Measurements from ENCODE around the gene AMBRA1.

DNA sequence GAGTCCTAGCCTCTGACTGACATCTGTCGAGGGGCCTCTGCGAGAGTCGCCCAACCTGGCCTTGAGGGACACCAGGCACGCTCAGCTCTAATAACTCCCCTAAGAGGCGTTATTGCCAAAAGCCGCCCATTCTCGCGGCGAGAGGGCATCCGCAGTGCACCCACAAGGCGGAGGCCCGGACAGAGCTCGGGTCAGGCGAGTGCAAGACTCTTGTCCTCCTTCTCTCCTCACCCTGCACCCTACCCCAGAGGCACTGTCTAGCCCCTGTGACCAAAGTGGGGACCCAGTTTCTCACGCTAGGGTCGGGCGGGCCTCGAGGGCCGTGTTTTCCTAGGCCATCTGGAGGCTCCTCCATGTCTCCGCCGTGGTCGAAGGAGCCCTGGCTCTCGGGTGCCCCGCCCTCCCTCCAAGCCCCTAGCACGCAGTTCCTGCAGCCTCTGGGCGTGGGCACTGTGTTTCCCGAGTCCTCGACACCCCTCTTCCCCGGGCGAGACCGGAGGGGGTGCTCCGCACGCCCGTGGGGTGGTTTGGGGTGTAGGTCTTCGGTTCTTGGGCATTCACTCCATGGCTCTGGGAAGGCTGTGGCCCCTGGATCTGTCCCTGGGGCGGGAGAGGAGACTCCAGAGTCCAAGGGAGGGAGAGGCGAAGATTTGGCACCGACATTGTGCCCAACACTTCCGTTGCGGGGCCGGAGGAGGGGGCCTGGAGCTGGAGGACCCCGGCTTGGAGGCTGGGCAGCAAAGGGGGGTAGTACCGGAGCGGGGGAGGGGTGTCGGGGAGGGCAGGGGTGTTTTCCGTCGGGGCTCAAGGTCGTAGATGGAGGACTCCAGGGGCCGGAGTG is 203.3 kb downstream of the AMBRA1 start:
- TF ChIP-seq, protein P1, sequence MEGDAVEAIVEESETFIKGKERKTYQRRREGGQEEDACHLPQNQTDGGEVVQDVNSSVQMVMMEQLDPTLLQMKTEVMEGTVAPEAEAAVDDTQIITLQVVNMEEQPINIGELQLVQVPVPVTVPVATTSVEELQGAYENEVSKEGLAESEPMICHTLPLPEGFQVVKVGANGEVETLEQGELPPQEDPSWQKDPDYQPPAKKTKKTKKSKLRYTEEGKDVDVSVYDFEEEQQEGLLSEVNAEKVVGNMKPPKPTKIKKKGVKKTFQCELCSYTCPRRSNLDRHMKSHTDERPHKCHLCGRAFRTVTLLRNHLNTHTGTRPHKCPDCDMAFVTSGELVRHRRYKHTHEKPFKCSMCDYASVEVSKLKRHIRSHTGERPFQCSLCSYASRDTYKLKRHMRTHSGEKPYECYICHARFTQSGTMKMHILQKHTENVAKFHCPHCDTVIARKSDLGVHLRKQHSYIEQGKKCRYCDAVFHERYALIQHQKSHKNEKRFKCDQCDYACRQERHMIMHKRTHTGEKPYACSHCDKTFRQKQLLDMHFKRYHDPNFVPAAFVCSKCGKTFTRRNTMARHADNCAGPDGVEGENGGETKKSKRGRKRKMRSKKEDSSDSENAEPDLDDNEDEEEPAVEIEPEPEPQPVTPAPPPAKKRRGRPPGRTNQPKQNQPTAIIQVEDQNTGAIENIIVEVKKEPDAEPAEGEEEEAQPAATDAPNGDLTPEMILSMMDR (IDR thresholded peaks at IDR 0.05) = no peak
- no peak for TF ChIP-seq POLR2A (IDR thresholded peaks at IDR 0.05)
